SK-N-MC (cell line): Measurements from ENCODE around the gene PLSCR4.
"Not testable (repeated sequence)": the region's sequence is repeated elsewhere in the genome, so short reads cannot be mapped to it uniquely, and the experiment has no call there.

Source experiments
- EZH2 ChIP-seq: fragments of 200-600 bp; sonication (generic); IDR thresholded peaks from one replicate; pipeline ENCODE4 v1.6.1; 2017; ENCODE audit warnings: antibody characterized with exemption
- FOXP2 ChIP-seq: optimal IDR thresholded peaks from 2 replicates; pipeline ENCODE3; 2011; ENCODE audit warnings: mild to moderate bottlenecking, moderate library complexity; ENCODE audit not compliant: insufficient read depth; ENCODE audit errors: extremely low read length, control extremely low read depth
- POLR2AphosphoS5 ChIP-seq: IDR thresholded peaks from 2 replicates; pipeline ENCODE4 v1.6.1; 2012; ENCODE audit warnings: mild to moderate bottlenecking, low read depth, low read length, borderline replicate concordance

GRCh38 chr3:146225458-146225857 is 25.4 kb downstream of the PLSCR4 start:
- TF ChIP-seq EZH2, POLR2AphosphoS5, FOXP2: not testable (repeated sequence)
